IPS DF 6.9 (cell line): ENCODE results near the gene POLA2.
"Not testable (repeated sequence)": the region's sequence is repeated elsewhere in the genome, so short reads cannot be mapped to it uniquely, and the experiment has no call there.

ENCODE experiments used
- DNase-seq: peaks from one replicate; pipeline ENCODE4 v3.0.0-alpha.2; 2013; ENCODE audit warnings: low read depth, low spot score
- H3K27ac ChIP-seq: one replicate; pipeline ENCODE4 v1.5.1; 2013; ENCODE audit warnings: low read length, control low read depth
- H3K27me3 ChIP-seq: 2 replicates; pipeline ENCODE4 v1.6.1; 2013; ENCODE audit warnings: mild to moderate bottlenecking, low read length; ENCODE audit not compliant: control insufficient read depth, insufficient read depth
- H3K36me3 ChIP-seq: 2 replicates; pipeline ENCODE4 v1.6.1; 2013; ENCODE audit warnings: low read length; ENCODE audit not compliant: control insufficient read depth, insufficient read depth
- H3K4me1 ChIP-seq: 2 replicates; pipeline ENCODE4 v1.6.1; 2013; ENCODE audit warnings: low read length; ENCODE audit not compliant: control insufficient read depth, insufficient read depth
- H3K4me3 ChIP-seq: 2 replicates; pipeline ENCODE4 v1.5.1; 2013; ENCODE audit warnings: mild to moderate bottlenecking, low read length
- H3K9me3 ChIP-seq: 2 replicates; pipeline ENCODE4 v1.6.1; 2013; ENCODE audit warnings: low read length, inconsistent platforms; ENCODE audit not compliant: control insufficient read depth, insufficient read depth
- WGBS: extraction: QIAGEN DNeasy Blood & Tissue Kit; methylation state at CpG from one replicate; pipeline ENCODE4 v1.1.7; 2013; ENCODE audit warnings: mixed read lengths, missing lambda C conversion rate; ENCODE audit not compliant: insufficient read length, insufficient coverage; 5-methylcytosine and 5-hydroxymethylcytosine counted together

POLA2 gene

GRCh38 chr11:65241692-65242091 lies 20.1 kb upstream of the POLA2 start:
- no peak overlapping the region for H3K27ac ChIP-seq
- no peak overlapping the region for H3K4me3 ChIP-seq
- no peaks in the 10 kb centered on the region for H3K36me3 ChIP-seq
- DNase-seq: no peak
- no peaks in the 10 kb centered on the region for H3K27me3 ChIP-seq
- 0 out of 2 replicates have a peak, but pooled peaks cover 1% of the 10 kb centered on the region for H3K4me1 ChIP-seq
- no peaks in the 10 kb centered on the region; the same call in 1 of the 2 replicates for H3K9me3 ChIP-seq

- no peaks in the 10 kb centered on the region for H3K36me3 ChIP-seq
- no CpG with 5 or more reads among the region's 6 CpGs for WGBS
- DNase-seq: no peak
- H3K4me3 ChIP-seq: no peak overlapping the region
- H3K27me3 ChIP-seq: no peaks in the 10 kb centered on the region
- no peaks in the 10 kb centered on the region; the same call in 1 of the 2 replicates for H3K9me3 ChIP-seq
- 0 out of 2 replicates have a peak, but pooled peaks cover 1% of the 10 kb centered on the region for H3K4me1 ChIP-seq
- H3K27ac ChIP-seq: no peak overlapping the region
Measured at GRCh38 chr11:65242389-65242788, 19.4 kb upstream of the POLA2 start.

- no peak for DNase-seq
- no peaks in the 10 kb centered on the region for H3K36me3 ChIP-seq
- 0 out of 2 replicates have a peak, but pooled peaks cover 1% of the 10 kb centered on the region for H3K4me1 ChIP-seq
- H3K27me3 ChIP-seq: no peaks in the 10 kb centered on the region
- no peaks in the 10 kb centered on the region for H3K9me3 ChIP-seq
- no CpG with 5 or more reads among the region's 4 CpGs for WGBS
- no peak overlapping the region for H3K27ac ChIP-seq
- H3K4me3 ChIP-seq: no peak overlapping the region
Measured at GRCh38 chr11:65243797-65244196, 18.0 kb upstream of the POLA2 start.

- WGBS: no CpG with 5 or more reads among the region's 8 CpGs
- H3K9me3 ChIP-seq: not testable (repeated sequence)
Measured at GRCh38 chr11:65245046-65245445, 16.7 kb upstream of the POLA2 start.

GRCh38 chr11:65246506-65246905 lies 15.3 kb upstream of the POLA2 start:
- H3K27ac ChIP-seq: no peak overlapping the region
- WGBS: no CpG with 5 or more reads among the region's 5 CpGs
- no peak for DNase-seq

More at GRCh38 chr11:65245046-65245445, 16.7 kb upstream of the POLA2 start:
- H3K27me3 ChIP-seq, H3K27ac ChIP-seq, H3K4me3 ChIP-seq, DNase-seq, H3K36me3 ChIP-seq, H3K4me1 ChIP-seq: not testable (repeated sequence)

GRCh38 chr11:65248184-65248710 lies 13.5 kb upstream of the POLA2 start:
- not testable (repeated sequence) for H3K36me3 ChIP-seq, H3K4me1 ChIP-seq, H3K27ac ChIP-seq, H3K4me3 ChIP-seq, DNase-seq, H3K9me3 ChIP-seq, H3K27me3 ChIP-seq
- no CpG with 5 or more reads among the region's 9 CpGs for WGBS

More at GRCh38 chr11:65246506-65246905, 15.3 kb upstream of the POLA2 start:
- no peaks in the 10 kb centered on the region for H3K9me3 ChIP-seq
- no peak overlapping the region for H3K4me3 ChIP-seq
- no peaks in the 10 kb centered on the region for H3K36me3 ChIP-seq
- H3K27me3 ChIP-seq: no peaks in the 10 kb centered on the region
- 0 out of 2 replicates have a peak, but pooled peaks cover 1% of the 10 kb centered on the region for H3K4me1 ChIP-seq

GRCh38 chr11:65251476-65251875 lies 10.3 kb upstream of the POLA2 start:
- Histone ChIP-seq H3K27ac (no peak overlapping the region), H3K4me3 (no peak overlapping the region), H3K9me3 (no peaks in the 10 kb centered on the region), H3K27me3 (no peaks in the 10 kb centered on the region), H3K4me1 (no peaks in the 10 kb centered on the region), H3K36me3 (no peaks in the 10 kb centered on the region)
- no CpG with 5 or more reads among the region's 9 CpGs for WGBS
- DNase-seq: no peak

- Histone ChIP-seq H3K4me3 (no peak overlapping the region), H3K9me3 (no peaks in the 10 kb centered on the region), H3K36me3 (no peaks in the 10 kb centered on the region), H3K27me3 (no peaks in the 10 kb centered on the region), H3K4me1 (no peaks in the 10 kb centered on the region), H3K27ac (no peak overlapping the region)
- no peak for DNase-seq
- WGBS: 100% methylated on average over 1 of the region's 6 CpGs
Measured at GRCh38 chr11:65254724-65255123, 7.0 kb upstream of the POLA2 start.

GRCh38 chr11:65258988-65259387 lies 2.8 kb upstream of the POLA2 start:
- H3K36me3 ChIP-seq: no peaks in the 10 kb centered on the region
- no peak overlapping the region for H3K27ac ChIP-seq
- WGBS: no CpG with 5 or more reads among the region's 5 CpGs
- no peak for DNase-seq
- H3K27me3 ChIP-seq: no peaks in the 10 kb centered on the region
- no peak overlapping the region for H3K4me3 ChIP-seq
- H3K9me3 ChIP-seq: no peaks in the 10 kb centered on the region
- H3K4me1 ChIP-seq: no peaks in the 10 kb centered on the region

- no CpG with 5 or more reads among the region's 17 CpGs for WGBS
Measured at GRCh38 chr11:65260302-65260701, 1.5 kb upstream of the POLA2 start.

More at GRCh38 chr11:65260302-65260701, 1.5 kb upstream of the POLA2 start:
- Histone ChIP-seq H3K36me3 (no peaks in the 10 kb centered on the region), H3K27ac (no peak overlapping the region), H3K9me3 (no peaks in the 10 kb centered on the region), H3K27me3 (no peaks in the 10 kb centered on the region), H3K4me3 (no peak overlapping the region), H3K4me1 (no peaks in the 10 kb centered on the region)
- no peak for DNase-seq
